PC-9 (cell line): ENCODE measurements around the gene IL36G.

Source experiments
- CTCF ChIP-seq: fragments of 200-600 bp; sonication (generic); conservative IDR thresholded peaks from 2 replicates; pipeline ENCODE4 v1.6.1; 2017; ENCODE audit warnings: mixed run types, antibody characterized with exemption, mild to moderate bottlenecking, moderate library complexity
- EZH2 ChIP-seq: fragments of 200-600 bp; sonication (generic); IDR thresholded peaks from 2 replicates; pipeline ENCODE4 v1.8.0; 2017; ENCODE audit warnings: antibody characterized with exemption, low read depth

- TF ChIP-seq CTCF (no peak), EZH2 (no peak)
These were observed 2.7 kb downstream of the IL36G start for GRCh38 chr2:112980537-112980936.
